Measurements from ENCODE around the gene EYS.

- TF ChIP-seq YY1 (IDR thresholded peaks at IDR 0.05; ENCODE audit: insufficient read depth, insufficient read length) = no peak
- no peak for TF ChIP-seq ZNF274 (IDR thresholded peaks at IDR 0.05; ENCODE audit: low read depth, low read length)
Measured at GRCh38 chr6:65537600-65537999, 169.4 kb downstream of the EYS start.
